GM18511 (cell line): ENCODE measurements around the gene SOX10.
"Not testable (repeated sequence)": the region's sequence is repeated elsewhere in the genome, so short reads cannot be mapped to it uniquely, and the experiment has no call there.

Experiments
- ATAC-seq: cut with Tn5 transposase; IDR thresholded peaks from one replicate; pipeline ENCODE4 v1.9.1; 2021; ENCODE audit warnings: mild to moderate bottlenecking, moderate library complexity; ENCODE audit not compliant: unreplicated experiment

SOX10 gene

DNA sequence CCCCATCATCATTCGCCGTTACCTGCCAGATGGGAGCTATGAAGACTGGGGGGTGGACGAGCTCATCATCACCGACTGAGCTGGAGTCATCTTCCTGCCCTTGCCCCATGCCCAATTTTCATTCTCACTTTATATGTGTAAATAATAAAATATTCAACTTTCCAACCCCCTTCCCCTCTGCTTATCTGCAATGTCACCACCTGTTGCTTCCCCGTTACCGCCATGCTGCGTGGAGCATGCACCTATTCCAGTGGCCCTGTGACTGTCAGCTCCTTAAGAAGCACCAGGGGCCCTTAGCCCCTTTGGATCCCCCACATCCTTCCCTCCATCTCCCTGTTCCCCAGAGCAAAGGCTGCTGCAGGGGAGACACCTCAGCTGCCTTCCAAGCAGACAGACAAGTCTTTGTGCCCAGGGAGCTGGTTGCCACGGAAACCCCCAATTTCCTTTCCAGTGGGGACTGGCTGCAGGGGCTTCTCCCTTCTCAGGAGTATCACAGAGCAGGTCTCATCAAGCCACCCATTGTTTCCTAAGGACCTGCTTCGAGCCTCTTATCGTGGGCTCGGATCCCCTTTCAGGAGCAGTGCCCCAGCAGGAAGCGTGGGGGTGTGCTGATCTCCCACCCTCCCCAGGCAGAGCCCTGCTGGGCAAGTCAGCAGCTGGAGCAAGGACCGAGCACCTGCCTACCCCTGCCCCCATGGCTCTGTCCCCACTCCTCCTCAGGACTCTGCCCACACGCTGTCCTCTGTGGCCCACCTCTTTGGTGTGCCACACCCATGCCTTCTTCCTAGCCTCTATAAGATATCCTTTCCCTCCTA, 16.5 kb downstream of the SOX10 start:
- no peak for ATAC-seq

DNA sequence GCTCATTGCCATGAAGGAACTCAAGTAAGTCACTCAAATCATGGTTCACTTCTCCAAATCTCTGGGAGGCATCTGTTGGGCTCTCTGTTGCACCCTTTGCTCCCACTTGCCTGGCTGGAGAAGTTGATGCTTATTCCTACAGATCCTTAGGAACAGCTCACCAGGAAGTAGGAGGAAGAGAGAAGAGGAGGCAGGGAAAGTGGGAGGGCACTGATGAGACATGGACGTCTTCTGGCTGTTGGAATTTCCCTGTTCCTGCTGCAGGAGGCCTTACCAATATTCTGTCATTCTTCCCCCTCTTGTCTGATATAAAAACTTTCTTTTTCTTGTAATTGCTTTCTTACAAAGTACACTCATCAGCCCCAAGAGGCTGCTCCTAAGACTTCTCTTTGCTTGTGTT, 17.2 kb downstream of the SOX10 start:
- no peak for ATAC-seq

DNA sequence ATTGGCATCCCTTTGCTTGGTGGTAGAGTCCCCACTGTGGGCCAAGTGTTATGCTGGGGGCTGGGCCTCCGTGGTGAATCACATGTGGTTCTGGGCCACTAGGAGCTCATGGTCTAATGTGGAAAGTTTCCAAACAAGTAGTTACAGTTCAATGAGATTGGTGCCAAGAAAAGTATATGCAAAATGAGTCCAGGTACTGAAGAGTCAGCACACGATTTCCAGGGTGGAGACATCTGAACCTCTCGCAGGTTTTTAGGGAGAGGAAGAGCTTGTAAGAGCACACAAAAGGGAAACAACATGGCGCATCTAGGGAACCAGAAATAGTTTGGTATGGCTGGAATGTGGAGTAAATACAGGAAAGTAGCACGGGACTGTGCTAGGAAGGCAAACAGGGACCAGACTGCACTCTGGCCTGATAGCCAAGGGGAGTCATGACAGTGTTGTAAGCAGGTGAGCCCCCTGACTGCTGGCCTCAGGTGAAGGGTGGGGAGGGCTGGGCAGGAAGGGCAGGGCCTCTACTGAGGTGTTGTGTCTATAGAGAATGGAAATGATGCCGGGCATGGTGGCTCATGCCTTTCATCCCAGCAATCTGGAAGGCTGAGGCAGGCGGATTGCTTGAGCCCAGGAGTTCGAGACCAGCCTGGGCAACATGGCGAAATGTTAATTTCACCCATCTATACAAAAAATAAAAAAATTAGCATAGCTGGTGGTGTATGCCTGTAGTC, 18.3 kb downstream of the SOX10 start:
- ATAC-seq: no peak

DNA sequence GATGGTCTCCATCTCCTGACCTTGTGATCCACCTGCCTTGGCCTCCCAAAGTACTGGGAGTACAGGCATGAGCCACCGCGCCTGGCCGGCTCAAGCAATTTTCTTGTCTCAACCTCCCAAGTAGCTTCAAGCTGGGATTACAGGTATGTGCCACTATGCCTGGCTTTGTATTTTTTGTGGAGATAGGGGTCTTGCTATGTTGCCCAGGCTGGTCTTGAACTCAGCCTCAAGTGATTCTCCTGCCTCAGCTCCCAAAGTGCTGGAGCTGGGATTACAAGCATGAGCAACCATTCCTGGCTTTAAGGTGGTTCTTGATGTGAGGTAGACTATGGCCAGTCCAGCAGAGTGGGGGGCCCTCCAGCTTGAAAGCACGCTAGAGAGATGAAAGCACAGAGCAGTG, 23.3 kb downstream of the SOX10 start:
- ATAC-seq: no peak

DNA sequence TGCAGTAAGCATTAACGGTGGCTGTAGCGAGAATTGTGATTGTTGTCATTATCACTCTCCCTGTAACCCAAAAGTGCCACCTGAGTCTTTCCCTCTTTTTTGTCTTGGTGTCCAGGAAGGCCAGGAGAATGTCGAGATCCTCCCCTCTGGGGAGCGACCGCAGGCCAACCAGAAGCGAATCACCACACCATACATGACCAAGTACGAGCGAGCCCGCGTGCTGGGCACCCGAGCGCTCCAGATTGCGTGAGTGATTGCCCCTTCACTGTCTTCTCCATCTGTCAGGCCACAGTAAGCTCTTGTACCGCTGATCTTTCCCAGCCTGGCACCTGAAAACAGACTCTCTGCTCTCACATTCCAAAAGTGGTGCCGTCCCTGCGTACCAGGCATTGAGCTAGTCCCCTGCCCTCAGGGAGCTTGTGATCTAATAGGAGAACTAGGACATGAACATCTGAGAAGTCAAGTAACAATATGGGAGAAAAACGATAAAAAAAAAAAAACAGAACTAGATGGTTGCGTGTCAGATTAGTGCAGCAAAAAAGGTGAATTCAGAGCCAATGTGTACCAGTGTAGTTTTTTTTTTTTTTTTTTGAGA, 25.0 kb downstream of the SOX10 start:
- no peak for ATAC-seq

DNA sequence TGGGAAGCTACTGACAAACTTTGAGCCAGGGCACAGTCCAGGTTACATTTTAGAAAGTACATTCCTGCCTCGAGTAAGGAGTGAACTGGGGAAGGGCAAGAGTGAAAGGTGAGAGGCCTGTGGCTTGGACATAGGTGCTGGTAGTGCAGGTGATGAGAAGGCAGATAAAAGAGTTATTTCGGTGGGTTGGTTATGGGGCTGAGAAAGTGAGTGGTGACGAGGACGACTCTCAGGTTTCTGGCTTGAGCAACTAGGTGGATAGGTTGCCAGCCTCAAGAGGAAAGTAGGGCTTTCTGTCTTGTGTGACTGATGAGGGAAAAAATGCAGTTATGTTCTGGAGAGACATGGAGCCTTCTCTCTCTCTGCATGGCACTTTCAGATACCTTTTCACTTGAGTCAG, 27.1 kb downstream of the SOX10 start:
- ATAC-seq: no peak

DNA sequence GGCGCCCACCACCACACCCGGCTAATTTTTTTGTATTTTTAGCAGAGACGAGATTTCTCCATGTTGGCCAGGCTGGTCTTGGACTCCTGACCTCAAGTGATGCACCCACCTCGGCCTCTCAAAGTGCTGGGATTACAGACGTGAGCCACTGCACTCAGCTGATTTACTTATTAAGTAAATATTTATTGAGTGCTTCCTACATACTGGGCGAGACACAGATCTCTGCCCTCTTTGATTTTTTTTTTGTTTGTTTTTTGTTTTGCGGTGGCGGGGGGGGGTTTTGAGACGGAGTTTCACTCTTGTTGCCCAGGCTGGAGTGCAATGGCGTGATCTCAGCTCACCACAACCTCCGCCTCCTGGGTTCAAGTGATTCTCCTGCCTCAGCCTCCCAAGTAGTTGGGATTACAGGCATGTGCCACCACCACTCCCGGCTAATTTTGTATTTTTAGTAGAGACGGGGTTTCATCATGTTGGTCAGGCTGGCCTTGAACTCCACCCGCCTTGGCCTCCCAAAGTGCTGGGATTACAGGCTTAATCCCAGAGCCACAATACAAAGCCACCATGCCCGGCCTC, 28.4 kb downstream of the SOX10 start:
- not testable (repeated sequence) for ATAC-seq

DNA sequence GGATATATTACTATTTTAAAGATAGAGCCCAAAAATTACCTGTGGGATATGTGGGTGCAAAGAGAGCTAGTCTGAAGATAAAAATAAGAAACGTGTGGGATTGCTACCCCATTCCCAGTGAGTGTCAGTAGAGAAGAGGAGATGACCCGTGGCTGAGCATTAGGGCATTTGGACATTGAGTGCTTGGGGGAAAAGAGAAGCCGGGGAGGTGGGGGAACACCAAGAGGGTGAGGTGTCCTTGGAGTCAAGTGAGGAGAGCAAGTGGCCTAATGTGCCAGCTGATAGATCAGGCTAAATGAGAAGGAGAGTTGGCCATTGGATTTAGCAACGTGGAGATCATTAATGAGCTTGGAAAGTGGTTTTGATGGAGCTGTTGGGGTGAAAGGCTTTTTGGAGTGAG, 29.7 kb downstream of the SOX10 start:
- no peak for ATAC-seq

DNA sequence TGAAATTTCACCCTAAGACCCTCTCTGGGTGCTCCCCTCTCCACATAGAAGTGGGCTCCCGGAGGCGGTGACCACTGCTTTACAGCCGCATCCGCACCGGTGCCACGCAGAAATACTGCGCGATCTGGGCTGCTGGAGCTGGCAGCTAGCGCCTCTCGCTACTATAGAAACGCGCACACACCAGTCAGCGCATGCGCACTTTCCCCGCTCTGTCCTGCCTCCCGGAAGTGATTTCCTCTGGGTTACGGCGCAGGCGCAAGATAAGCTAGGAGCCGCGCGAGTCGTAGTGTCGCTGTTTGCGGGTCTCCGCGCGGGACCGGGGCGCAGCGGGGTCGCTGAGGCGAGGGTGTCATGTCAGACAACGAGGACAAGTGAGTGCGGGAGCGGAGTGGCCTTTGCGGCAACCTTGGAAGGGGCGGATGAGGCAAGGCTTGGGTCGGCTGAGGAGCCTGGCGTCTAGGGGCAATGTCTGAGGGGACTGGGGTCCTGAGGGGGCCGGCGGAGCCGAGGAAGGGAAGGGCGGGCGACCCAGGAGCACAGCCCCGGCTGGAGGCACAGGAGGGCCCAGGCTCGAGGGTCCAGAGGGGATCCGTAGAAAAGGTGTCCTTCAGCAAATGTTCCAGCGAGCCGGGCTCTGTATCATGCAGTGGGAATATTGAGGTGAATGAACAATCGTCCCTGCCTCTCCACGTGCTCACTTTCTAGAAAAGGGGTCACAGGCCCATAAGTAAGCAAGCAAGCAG, 30.7 kb downstream of the SOX10 start, which contains the start of the genes C22orf23 and POLR2F:
Gene C22orf23, minus strand, starts transcription at position 165 of the 743 bp plus-strand sequence. CDS start 452 bp downstream, outside the sequence.
Gene POLR2F, plus strand, starts transcription at position 263 of the 743 bp plus-strand sequence. Its CDS starts 89 bp downstream, at position 352.
- peak; percentile 77 for ATAC-seq

DNA sequence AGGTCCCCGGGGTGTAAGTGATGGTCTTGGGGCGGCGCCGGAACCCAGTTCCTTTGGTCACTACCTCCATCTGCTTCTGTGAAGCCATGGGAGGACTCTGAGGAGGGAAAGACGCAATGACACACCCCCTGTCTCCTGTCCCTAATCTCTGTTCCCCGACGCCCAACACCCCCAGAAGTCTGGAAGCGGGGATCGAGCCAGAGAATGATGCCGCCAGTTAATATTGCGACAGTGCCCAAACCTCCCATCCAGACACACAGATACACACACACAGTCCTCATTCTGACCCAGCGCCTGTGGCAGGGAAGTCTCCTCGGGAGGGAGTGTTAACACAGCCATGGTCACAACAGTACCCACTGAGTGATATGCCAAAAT, 31.3 kb downstream of the SOX10 start:
- peak; percentile 41 for ATAC-seq

DNA sequence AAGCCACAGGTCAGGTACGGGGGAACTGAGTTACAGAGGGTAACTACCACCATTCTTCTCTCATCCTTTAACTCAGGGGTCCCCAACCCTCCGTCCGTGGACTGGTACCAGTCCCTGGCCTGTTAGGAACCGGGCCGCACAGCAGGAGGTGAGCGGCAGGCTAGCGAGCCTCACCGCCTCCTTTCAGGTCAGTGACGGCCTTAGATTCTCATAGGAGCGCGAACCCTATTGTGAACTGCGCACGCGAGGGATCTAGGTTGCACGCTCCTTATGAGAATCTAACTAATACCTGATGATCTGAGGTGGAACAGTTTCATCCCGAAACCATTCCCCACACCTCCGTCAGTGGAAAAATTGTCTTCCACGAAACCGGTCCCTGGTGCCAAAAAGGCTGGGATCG, 31.7 kb downstream of the SOX10 start:
- ATAC-seq: not testable (repeated sequence)

DNA sequence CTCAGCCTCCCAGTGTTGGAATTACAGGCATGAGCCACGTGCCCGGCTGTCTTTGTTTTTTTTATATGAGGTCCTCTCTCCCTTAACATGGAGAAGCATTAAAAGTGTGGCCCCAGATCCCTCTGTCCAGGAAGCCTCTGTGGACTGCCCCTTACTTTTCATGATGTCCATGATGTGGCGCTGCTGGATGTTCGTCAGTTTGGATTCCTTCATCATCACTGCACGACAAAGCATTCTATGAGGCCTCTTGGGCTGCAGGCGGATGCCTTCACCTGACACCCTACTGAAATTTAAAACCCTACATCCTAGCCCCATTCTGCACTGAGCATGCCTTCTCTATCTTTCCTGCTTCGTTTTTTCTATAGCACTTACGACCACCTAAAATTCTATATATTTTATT, 33.0 kb downstream of the SOX10 start:
- no peak for ATAC-seq

DNA sequence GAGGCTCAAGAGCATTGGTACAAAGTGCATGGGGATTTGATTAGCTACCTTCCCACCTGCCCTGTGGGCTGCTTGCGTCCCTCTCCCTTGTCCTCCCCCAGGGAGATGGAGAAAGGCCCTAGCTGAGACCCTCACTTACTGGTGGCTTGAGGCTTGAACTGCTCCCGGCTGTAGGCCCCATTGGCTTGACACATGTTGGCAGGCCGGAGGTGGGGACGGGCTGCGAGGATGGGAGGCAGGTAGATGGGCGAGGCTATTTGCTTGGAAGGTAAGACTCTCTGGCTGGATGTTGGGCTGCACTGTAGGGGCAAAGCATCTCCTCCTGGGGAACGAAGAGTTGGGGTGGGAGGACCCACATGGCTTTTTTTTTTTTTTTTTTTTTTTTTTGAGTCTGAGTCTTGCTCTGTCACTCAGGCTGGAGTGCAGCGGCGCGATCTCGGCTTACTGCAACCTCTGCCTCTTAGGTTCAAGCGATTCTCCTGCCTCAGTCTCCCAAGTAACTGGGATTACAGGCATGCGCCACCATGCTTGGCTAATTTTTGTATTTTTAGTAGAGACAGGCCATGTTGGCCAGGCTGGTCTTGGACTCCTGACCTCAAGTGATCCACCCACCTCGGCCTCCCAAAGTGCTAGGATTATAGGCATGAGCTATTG, 37.1 kb downstream of the SOX10 start:
- not testable (repeated sequence) for ATAC-seq

DNA sequence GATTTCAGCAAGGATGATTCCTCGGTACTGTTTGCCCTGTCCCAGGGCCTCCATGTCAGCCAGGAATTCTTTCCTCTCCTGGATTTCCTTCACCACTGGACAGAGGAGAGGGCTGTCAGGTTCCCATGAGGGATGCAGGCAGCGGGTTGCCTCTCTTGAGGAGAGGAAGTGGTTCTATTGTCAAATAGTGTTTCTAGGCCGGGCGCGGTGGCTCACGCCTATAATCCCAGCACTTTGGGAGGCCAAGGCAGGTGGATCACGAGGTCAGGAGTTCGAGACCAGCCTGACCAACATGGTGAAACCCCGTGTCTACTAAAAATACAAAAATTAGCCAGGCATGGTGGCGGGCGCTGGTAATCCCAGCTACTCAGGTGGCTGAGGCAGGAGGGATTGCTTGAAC, 39.9 kb downstream of the SOX10 start:
- not testable (repeated sequence) for ATAC-seq

DNA sequence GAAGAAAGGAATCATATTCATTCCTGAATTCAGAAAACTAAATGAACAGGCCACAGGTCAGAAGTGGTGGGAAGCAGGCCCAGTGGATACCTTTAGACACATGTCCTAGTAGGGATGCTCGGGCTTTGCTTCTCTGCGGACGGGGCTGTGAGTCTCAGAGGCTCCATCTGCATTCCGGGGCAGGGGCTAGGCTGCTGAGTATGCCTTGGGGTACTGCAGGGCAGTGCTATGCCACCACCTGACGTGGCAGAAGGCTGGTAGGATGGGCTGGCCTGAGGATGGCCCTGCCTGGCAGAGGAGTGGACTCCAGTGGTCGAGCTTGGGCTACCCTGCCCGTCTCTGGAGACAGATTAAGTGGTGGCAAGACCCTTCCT, 40.5 kb downstream of the SOX10 start:
- ATAC-seq: no peak

DNA sequence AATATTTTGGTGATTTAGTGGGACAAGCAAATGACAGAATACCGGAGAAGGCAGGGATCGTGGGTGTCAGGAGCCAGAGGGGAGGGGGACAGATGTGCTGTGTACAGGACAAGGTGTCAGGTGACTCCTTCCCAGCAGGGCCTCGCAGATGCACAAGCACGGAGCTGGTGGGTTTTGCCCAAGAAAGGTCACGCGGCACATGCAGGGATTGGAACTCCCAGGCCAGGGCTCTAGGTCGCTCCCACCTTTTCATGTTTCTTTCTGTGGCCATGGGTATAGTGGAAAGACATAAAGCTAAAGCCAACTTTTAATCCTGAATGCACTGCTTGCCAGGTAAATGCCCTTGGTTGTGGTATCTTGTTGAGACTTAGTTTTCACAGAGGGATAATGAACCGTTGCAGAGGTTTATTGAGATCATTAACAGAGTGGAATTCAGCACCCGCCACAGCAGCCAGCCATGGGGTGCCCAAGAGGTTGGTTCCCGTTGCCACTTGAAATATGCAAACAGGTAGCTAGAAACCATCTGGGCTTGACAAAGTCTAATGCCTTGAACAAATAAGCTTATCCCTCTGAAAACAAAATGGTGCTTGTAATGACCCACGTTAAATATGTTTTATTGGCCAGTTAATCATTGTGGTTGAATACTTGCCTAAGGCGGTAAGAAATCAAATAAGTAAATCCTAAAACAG, 41.1 kb downstream of the SOX10 start:
- no peak for ATAC-seq

DNA sequence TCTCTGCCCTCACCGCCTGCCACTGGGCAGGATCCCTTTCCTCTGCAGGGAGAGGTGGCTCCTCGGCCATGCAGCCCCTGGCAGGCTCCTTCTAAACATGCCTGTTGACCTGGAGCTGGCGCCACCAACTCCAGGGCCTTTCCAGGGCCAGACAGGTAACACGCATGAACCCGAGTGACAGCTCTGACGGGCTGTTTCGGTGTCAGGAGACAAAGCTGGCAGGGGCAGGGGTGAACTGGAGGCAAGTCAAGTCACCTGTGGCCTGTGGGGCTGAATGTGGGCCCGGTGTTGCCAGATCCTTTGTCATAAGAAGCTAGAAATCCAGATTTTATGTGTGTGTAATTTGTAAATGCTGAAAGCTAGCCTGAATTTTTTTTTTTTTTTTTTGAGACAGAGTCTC, 42.2 kb downstream of the SOX10 start:
- ATAC-seq: no peak

DNA sequence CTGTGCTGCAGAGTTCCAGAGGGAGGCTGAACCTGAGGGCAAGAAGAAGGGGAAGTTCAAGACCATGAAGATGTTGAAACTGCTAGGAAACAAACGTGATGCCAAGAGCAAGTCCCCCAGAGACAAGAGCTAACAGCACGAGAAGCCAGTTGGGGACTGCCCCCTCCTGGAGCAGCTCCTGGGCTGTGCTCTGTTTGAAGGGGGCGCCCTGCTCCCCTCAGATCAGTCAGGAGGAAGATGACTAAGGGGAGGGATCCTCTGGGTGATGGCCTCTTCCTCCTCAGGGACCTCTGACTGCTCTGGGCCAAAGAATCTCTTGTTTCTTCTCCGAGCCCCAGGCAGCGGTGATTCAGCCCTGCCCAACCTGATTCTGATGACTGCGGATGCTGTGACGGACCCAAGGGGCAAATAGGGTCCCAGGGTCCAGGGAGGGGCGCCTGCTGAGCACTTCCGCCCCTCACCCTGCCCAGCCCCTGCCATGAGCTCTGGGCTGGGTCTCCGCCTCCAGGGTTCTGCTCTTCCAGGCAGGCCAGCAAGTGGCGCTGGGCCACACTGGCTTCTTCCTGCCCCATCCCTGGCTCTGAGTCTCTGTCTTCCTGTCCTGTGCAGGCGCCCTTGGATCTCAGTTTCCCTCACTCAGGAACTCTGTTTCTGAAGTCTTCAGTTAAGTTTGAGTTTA, 43.5 kb downstream of the SOX10 start:
- no peak for ATAC-seq

DNA sequence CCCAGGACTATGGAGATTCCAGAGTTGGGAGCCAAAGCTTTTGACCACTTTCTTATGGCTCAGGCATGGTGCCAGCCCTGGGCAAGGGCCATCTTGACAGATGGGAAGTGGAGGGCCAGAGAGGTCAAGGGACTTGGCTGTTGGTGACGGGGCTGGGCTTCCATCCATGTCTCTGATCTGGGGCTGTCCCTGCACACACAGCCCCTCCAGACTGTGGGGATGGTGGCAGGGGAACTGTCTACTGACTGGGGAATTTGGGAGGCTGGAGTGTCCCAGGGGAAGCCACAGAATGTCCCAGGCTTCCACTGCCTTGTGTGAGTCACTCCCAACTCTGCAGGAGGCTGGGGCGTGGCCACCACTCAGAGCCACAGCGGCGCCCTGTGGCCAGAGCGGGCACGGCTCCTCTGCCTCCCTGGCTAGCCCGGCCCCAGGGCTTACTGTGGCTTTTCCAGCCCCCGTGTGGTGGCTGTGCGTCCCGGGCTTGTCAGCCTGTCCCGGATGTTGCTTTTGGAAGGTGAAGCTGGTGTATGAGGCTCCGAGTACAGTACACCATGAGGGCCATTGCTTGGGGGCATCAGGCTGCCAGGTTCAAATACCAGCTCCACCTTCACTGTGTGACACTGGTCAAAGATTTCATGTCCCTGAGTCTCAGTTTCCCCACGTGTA, 50.5 kb downstream of the SOX10 start:
- peak; percentile 68 for ATAC-seq
